GM10847 (cell line): ENCODE measurements around the gene ZNF554.

Experiments
- POLR2A ChIP-seq: IDR thresholded peaks from 2 replicates; pipeline ENCODE4 v1.6.1; 2011; ENCODE audit not compliant: insufficient read length; ENCODE audit errors: extremely low read depth

The ZNF554 gene

DNA sequence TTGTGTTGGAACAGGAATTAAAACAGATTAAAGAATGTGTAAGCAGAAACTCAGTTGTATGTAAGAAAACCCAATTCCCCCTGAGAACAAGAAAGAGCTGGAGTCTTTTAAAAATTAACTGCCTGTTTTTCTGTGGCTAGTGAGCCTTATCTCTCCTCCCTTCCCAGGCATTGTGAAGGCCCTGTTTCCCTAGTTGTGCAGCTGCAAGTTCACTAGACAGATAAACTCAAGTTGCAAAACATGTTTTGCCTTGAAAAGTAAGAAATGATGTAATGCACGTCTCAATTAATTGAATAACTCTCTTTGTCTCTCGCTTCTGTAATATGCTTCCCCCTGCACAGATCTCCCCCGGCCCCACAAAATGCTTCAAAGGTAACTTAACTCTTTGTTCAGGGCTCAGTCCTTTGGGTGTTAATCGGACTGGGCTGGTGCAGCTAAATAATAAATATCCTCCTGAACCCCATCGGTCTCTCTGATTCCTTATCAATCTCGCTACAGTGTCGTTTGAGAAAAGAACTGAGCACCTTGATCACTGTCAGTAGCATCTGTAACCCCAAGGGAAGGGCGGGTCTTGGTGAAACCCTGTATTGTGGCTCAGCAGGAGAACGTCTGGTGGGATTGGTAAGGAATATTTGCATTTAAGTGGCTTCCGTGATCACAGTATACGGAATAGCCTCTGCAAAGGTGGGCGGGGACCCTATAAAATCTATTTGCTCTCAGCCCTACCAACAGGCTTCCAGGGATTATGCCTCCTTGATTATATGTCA, 45.8 kb downstream of the ZNF554 start:
- no peak for TF ChIP-seq POLR2A

GRCh38 chr19:2866495-2867024, 46.9 kb downstream of the ZNF554 start:
- no peak for TF ChIP-seq POLR2A

GRCh38 chr19:2867025-2867991, 47.6 kb downstream of the ZNF554 start, which contains the start of gene ZNF556:
Gene ZNF556, plus strand, starts transcription at chr19:2867335. Its CDS starts 87 bp downstream, at chr19:2867422.
- no peak for TF ChIP-seq POLR2A

- TF ChIP-seq POLR2A, result no peak
These were observed 50.0 kb downstream of the ZNF554 start for GRCh38 chr19:2869618-2870017.

- TF ChIP-seq POLR2A, result no peak
These were observed 58.0 kb downstream of the ZNF554 start for GRCh38 chr19:2877398-2878331.

- TF ChIP-seq POLR2A, result no peak
These were observed 64.2 kb downstream of the ZNF554 start for GRCh38 chr19:2883686-2884439.

- no peak for TF ChIP-seq POLR2A
These were observed 66.1 kb downstream of the ZNF554 start for GRCh38 chr19:2885736-2886135.
